Trophoblast cell (in vitro differentiated cells and primary cell): Measurements from ENCODE around the gene C13orf42.

Experiments used
- DNase-seq, 2 donors: peaks; one replicate each; pipeline ENCODE4 v3.0.0-alpha.2; 2016
- H2AFZ ChIP-seq: 2 replicates; pipeline ENCODE4 v1.6.1; 2013; ENCODE audit warnings: low read length, moderate library complexity, mild to moderate bottlenecking; ENCODE audit not compliant: insufficient read depth, poor library complexity
- H2AK5ac ChIP-seq: 2 replicates; pipeline ENCODE4 v1.6.1; 2013; ENCODE audit warnings: mild to moderate bottlenecking, low read length
- H2BK120ac ChIP-seq: 2 replicates; pipeline ENCODE4 v1.6.1; 2013; ENCODE audit warnings: low read length, mild to moderate bottlenecking, moderate library complexity; ENCODE audit not compliant: insufficient read depth, poor library complexity
- H2BK12ac ChIP-seq: 2 replicates; pipeline ENCODE4 v1.6.1; 2013; ENCODE audit warnings: mild to moderate bottlenecking, low read length, moderate library complexity
- H2BK5ac ChIP-seq: 2 replicates; pipeline ENCODE4 v1.6.1; 2013; ENCODE audit warnings: low read length, low read depth, moderate library complexity, mild to moderate bottlenecking; ENCODE audit not compliant: poor library complexity
- H3K14ac ChIP-seq: 2 replicates; pipeline ENCODE4 v1.6.1; 2013; ENCODE audit warnings: mild to moderate bottlenecking, low read length
- H3K18ac ChIP-seq: 2 replicates; pipeline ENCODE4 v1.6.1; 2013; ENCODE audit warnings: mild to moderate bottlenecking, low read length
- H3K23ac ChIP-seq: 2 replicates; pipeline ENCODE4 v1.6.1; 2013; ENCODE audit warnings: low read length
- H3K27ac ChIP-seq: 2 replicates; pipeline ENCODE4 v1.5.1; 2013; ENCODE audit warnings: low read depth, mild to moderate bottlenecking, inconsistent platforms, low read length, moderate library complexity
- H3K27me3 ChIP-seq: 2 replicates; pipeline ENCODE4 v1.6.1; 2013; ENCODE audit warnings: inconsistent platforms, mild to moderate bottlenecking, low read length, moderate library complexity; ENCODE audit not compliant: insufficient read depth
- H3K36me3 ChIP-seq, 2 experiments: 1 replicate in 1 of 2; 2 replicates in 1 of 2; pipeline ENCODE4 v1.6.1; 2013; ENCODE audit warnings: low read length in 2 of 2, mild to moderate bottlenecking in 2 of 2, moderate library complexity in 1 of 2; ENCODE audit not compliant: insufficient read depth in 2 of 2, control insufficient read depth in 1 of 2
- H3K4ac ChIP-seq: 2 replicates; pipeline ENCODE4 v1.6.1; 2013; ENCODE audit warnings: low read depth, mild to moderate bottlenecking, low read length, moderate library complexity
- H3K4me1 ChIP-seq, 2 experiments: 1 replicate in 1 of 2; 2 replicates in 1 of 2; pipeline ENCODE4 v1.6.1; 2013; ENCODE audit warnings: low read length in 2 of 2, mild to moderate bottlenecking in 2 of 2, moderate library complexity in 1 of 2; ENCODE audit not compliant: insufficient read depth in 2 of 2, control insufficient read depth in 1 of 2
- H3K4me2 ChIP-seq: 2 replicates; pipeline ENCODE4 v1.6.1; 2013; ENCODE audit warnings: inconsistent platforms, mild to moderate bottlenecking, low read length, moderate library complexity
- H3K4me3 ChIP-seq: 2 replicates; pipeline ENCODE4 v1.5.1; 2013; ENCODE audit warnings: mild to moderate bottlenecking, low read depth, low read length, inconsistent platforms
- H3K79me1 ChIP-seq: one replicate; pipeline ENCODE4 v1.6.1; 2013; ENCODE audit warnings: low read length
- H3K79me2 ChIP-seq: 2 replicates; pipeline ENCODE4 v1.6.1; 2013; ENCODE audit warnings: low read length, mild to moderate bottlenecking; ENCODE audit not compliant: control insufficient read depth, insufficient read depth, poor library complexity
- H3K9ac ChIP-seq: 2 replicates; pipeline ENCODE4 v1.6.1; 2013; ENCODE audit warnings: mild to moderate bottlenecking, low read length
- H3K9me3 ChIP-seq: 2 replicates; pipeline ENCODE4 v1.6.1; 2013; ENCODE audit warnings: low read depth, mild to moderate bottlenecking, control low read depth, inconsistent platforms, low read length; ENCODE audit not compliant: insufficient read depth
- H4K12ac ChIP-seq: 2 replicates; pipeline ENCODE4 v1.6.1; 2013; ENCODE audit warnings: low read depth, mild to moderate bottlenecking, low read length, moderate library complexity
- H4K8ac ChIP-seq: 2 replicates; pipeline ENCODE4 v1.6.1; 2013; ENCODE audit warnings: low read depth, mild to moderate bottlenecking, low read length, moderate library complexity
- H4K91ac ChIP-seq: one replicate; pipeline ENCODE4 v1.6.1; 2013; ENCODE audit warnings: low read depth, mild to moderate bottlenecking, low read length, moderate library complexity
- WGBS: extraction: QIAGEN DNeasy Blood & Tissue Kit; methylation state at CpG from one replicate; pipeline ENCODE4 v1.1.7; 2013; ENCODE audit warnings: missing lambda C conversion rate; ENCODE audit not compliant: insufficient read length, insufficient coverage; ENCODE audit errors: extremely low coverage; 5-methylcytosine and 5-hydroxymethylcytosine counted together

The C13orf42 gene

DNA sequence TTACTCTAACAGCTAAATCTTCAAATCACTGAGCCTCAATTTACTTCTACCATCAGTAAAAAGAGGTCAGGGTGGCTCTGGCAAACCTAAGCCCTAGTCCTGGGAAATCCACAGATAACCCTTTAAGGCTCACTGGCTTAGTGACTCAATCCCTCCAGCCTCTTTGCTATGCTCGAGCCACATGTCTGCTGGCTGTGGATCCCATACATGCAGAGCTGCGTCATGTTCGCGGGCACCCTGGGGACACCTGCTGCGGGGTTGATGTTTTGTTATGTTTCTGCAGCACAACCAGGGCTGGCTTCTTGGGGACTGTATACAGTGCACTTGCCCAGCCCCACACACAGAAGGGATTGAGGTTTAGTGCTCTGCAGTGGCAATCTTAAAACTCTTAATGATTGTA is 41.6 kb upstream of the C13orf42 start:
- Histone ChIP-seq H4K91ac (no peak overlapping the region), H3K9ac (no peak overlapping the region), H3K4ac (no peak overlapping the region), H3K36me3 (no peaks in the 10 kb centered on the region), H3K23ac (no peak overlapping the region), H2AK5ac (no peak overlapping the region), H4K8ac (no peak overlapping the region), H3K4me1 (no peaks in the 10 kb centered on the region), H3K27ac (no peak overlapping the region), H3K27me3 (no peaks in the 10 kb centered on the region), H2BK5ac (no peak overlapping the region), H3K14ac (no peak overlapping the region), H2AFZ (no peak overlapping the region), H2BK120ac (no peak overlapping the region), H3K9me3 (no peaks in the 10 kb centered on the region), H3K18ac (no peak overlapping the region), H3K79me1 (no peaks in the 10 kb centered on the region), H3K79me2 (no peaks in the 10 kb centered on the region), H2BK12ac (no peak overlapping the region), H4K12ac (no peak overlapping the region), H3K4me2 (no peak overlapping the region), H3K4me3 (no peak overlapping the region)
- DNase-seq = peak; percentile 28 to 58
- WGBS = no CpG with 5 or more reads among the region's 5 CpGs

- Histone ChIP-seq H3K14ac (no peak overlapping the region), H2BK12ac (no peak overlapping the region), H2AK5ac (no peak overlapping the region), H3K27ac (no peak overlapping the region), H3K18ac (no peak overlapping the region), H3K23ac (no peak overlapping the region), H4K91ac (no peak overlapping the region), H4K8ac (no peak overlapping the region), H3K36me3 (no peaks in the 10 kb centered on the region), H3K27me3 (no peaks in the 10 kb centered on the region), H3K79me2 (no peaks in the 10 kb centered on the region), H3K9me3 (no peaks in the 10 kb centered on the region), H3K79me1 (no peaks in the 10 kb centered on the region), H2BK5ac (no peak overlapping the region), H4K12ac (no peak overlapping the region), H2AFZ (no peak overlapping the region), H3K4me3 (no peak overlapping the region), H3K4ac (no peak overlapping the region), H3K9ac (no peak overlapping the region), H3K4me1 (no peaks in the 10 kb centered on the region), H3K4me2 (no peak overlapping the region), H2BK120ac (no peak overlapping the region)
- peak in 1 of 2 donors; percentile 6 for DNase-seq
- no CpG with 5 or more reads among the region's 1 CpG for WGBS
Measured at GRCh38 chr13:51151463-51151862, 40.4 kb upstream of the C13orf42 start.

DNA sequence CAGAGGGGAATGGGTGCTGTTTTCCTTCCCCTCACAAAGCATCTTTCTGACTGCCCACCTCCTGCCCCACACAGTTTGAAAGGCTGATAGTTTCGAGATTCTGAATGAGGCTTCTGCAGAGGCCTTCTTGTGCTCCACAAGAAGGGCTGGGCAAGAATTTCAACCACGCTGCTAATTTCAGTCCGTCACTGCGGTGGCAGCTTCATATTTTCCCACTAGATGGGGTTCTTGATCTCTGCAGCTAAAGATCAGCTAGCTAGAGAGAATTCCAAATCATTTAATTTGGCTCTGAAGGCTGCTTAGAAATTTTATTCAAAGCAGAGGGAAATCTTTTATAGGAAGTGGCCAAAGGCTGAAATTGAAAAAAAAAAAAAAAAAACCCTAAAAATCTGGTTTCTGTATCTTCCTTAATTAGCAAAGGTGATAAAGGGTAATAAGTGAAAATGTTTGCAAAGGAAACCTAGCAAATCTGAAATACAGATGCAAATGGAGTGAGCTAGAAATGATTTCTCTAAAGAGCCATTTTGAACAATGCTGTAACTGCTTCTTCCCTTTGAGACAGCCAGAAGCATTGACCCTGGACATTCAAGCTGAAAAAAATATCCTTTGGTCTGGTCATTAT is 38.0 kb upstream of the C13orf42 start:
- Histone ChIP-seq H2BK12ac (no peak overlapping the region), H3K27me3 (no peaks in the 10 kb centered on the region), H3K9ac (no peak overlapping the region), H3K27ac (no peak overlapping the region), H4K12ac (no peak overlapping the region), H3K4me3 (no peak overlapping the region), H3K9me3 (no peaks in the 10 kb centered on the region), H3K14ac (no peak overlapping the region), H2AFZ (no peak overlapping the region), H4K8ac (no peak overlapping the region), H3K18ac (no peak overlapping the region), H3K4me1 (no peaks in the 10 kb centered on the region), H2AK5ac (no peak overlapping the region), H3K36me3 (no peaks in the 10 kb centered on the region), H3K79me2 (no peaks in the 10 kb centered on the region), H4K91ac (no peak overlapping the region), H2BK120ac (no peak overlapping the region), H3K23ac (no peak overlapping the region), H3K4ac (no peak overlapping the region), H3K79me1 (no peaks in the 10 kb centered on the region), H3K4me2 (no peak overlapping the region), H2BK5ac (no peak overlapping the region)
- no CpG with 5 or more reads among the region's 4 CpGs for WGBS
- DNase-seq = peak in 1 of 2 donors; percentile 41

- Histone ChIP-seq H3K36me3 (no peaks in the 10 kb centered on the region), H2BK5ac (no peak overlapping the region), H3K79me2 (no peaks in the 10 kb centered on the region), H3K23ac (no peak overlapping the region), H3K27me3 (no peaks in the 10 kb centered on the region), H3K4me3 (no peak overlapping the region), H3K79me1 (no peaks in the 10 kb centered on the region), H3K4ac (no peak overlapping the region), H3K18ac (no peak overlapping the region), H3K4me1 (no peaks in the 10 kb centered on the region), H3K9ac (no peak overlapping the region), H4K8ac (no peak overlapping the region), H2BK120ac (no peak overlapping the region), H4K12ac (no peak overlapping the region), H2AFZ (no peak overlapping the region), H3K27ac (no peak overlapping the region), H2BK12ac (no peak overlapping the region), H3K9me3 (no peaks in the 10 kb centered on the region), H3K4me2 (no peak overlapping the region), H4K91ac (no peak overlapping the region), H3K14ac (no peak overlapping the region), H2AK5ac (no peak overlapping the region)
- DNase-seq = no peak
- no CpG with 5 or more reads among the region's 18 CpGs for WGBS
Measured at GRCh38 chr13:51148223-51148951, 37.3 kb upstream of the C13orf42 start.
